ENCODE data around the gene TAOK2.
A peak's percentile ranks its signal among the peaks of the same experiment; 100 is the strongest.
"Not testable (repeated sequence)": the region's sequence is repeated elsewhere in the genome, so short reads cannot be mapped to it uniquely, and the experiment has no call there.

TAOK2 gene

GRCh38 chr16:29973384-29974246 is at the start of gene TAOK2:
Gene TAOK2, plus strand, starts transcription at chr16:29973868. Its CDS starts 3,905 bp downstream, at chr16:29977773.
- DNase-seq (ENCODE audit: low read depth in 2 of 2, low spot score in 1 of 2): peak; percentile 76 to 92

GRCh38 chr16:29925105-29925756 is 48.4 kb upstream of the TAOK2 start:
- no peak for DNase-seq (ENCODE audit: low read depth in 2 of 2, low spot score in 1 of 2)

- peak; percentile 63 to 72 for DNase-seq (ENCODE audit: low read depth in 2 of 2, low spot score in 1 of 2)
These were observed 47.6 kb upstream of the TAOK2 start, which contains the start of gene KCTD13 for GRCh38 chr16:29925781-29926710. Gene KCTD13, minus strand, starts transcription at chr16:29926226. Its CDS starts 193 bp downstream, at chr16:29926033.

- no peak for DNase-seq (ENCODE audit: low read depth in 2 of 2, low spot score in 1 of 2)
These were observed 47.0 kb upstream of the TAOK2 start for GRCh38 chr16:29926711-29927052.

- no peak for DNase-seq (ENCODE audit: low read depth in 2 of 2, low spot score in 1 of 2)
These were observed 46.4 kb upstream of the TAOK2 start for GRCh38 chr16:29927070-29927905.

- DNase-seq (ENCODE audit: low read depth in 2 of 2, low spot score in 1 of 2): not testable (repeated sequence)
These were observed 41.9 kb upstream of the TAOK2 start for GRCh38 chr16:29931750-29932149.

- no peak for DNase-seq (ENCODE audit: low read depth in 2 of 2, low spot score in 1 of 2)
These were observed 33.0 kb upstream of the TAOK2 start for GRCh38 chr16:29940656-29941055.

GRCh38 chr16:29943846-29944799 is 29.5 kb upstream of the TAOK2 start:
- no peak for DNase-seq (ENCODE audit: low read depth in 2 of 2, low spot score in 1 of 2)

GRCh38 chr16:29947897-29948296 is 25.8 kb upstream of the TAOK2 start:
- no peak for DNase-seq (ENCODE audit: low read depth in 2 of 2, low spot score in 1 of 2)

- no peak for DNase-seq (ENCODE audit: low read depth in 2 of 2, low spot score in 1 of 2)
These were observed 22.7 kb upstream of the TAOK2 start for GRCh38 chr16:29950806-29951461.

- no peak for DNase-seq (ENCODE audit: low read depth in 2 of 2, low spot score in 1 of 2)
These were observed 21.9 kb upstream of the TAOK2 start for GRCh38 chr16:29951625-29952365.

GRCh38 chr16:29958756-29959155 is 14.9 kb upstream of the TAOK2 start:
- DNase-seq (ENCODE audit: low read depth in 2 of 2, low spot score in 1 of 2): no peak

GRCh38 chr16:29959293-29959692 is 14.4 kb upstream of the TAOK2 start:
- DNase-seq (ENCODE audit: low read depth in 2 of 2, low spot score in 1 of 2): no peak

GRCh38 chr16:29959821-29960220 is 13.8 kb upstream of the TAOK2 start:
- not testable (repeated sequence) for DNase-seq (ENCODE audit: low read depth in 2 of 2, low spot score in 1 of 2)

- no peak for DNase-seq (ENCODE audit: low read depth in 2 of 2, low spot score in 1 of 2)
These were observed 12.6 kb upstream of the TAOK2 start for GRCh38 chr16:29961127-29961478.

- DNase-seq (ENCODE audit: low read depth in 2 of 2, low spot score in 1 of 2): peak; percentile 83 to 85
These were observed 12.0 kb upstream of the TAOK2 start, which contains the start of gene TMEM219 for GRCh38 chr16:29961479-29962343. Gene TMEM219, plus strand, starts transcription at chr16:29962079. Its CDS starts 1,065 bp downstream, at chr16:29963144.

All from stimulated activated CD8-positive, alpha-beta memory T cell treated with anti-CD3 and anti-CD28 coated beads, Interleukin-4, amount 100 ng/mL, for 4 hours (primary cell).